GM18526 (cell line): ENCODE measurements around the gene CLDN34.

Source experiments
- POLR2A ChIP-seq: IDR thresholded peaks from 3 replicates; pipeline ENCODE4 v1.6.1; 2011; ENCODE audit not compliant: insufficient read length; ENCODE audit errors: extremely low read depth

The CLDN34 gene, protein sequence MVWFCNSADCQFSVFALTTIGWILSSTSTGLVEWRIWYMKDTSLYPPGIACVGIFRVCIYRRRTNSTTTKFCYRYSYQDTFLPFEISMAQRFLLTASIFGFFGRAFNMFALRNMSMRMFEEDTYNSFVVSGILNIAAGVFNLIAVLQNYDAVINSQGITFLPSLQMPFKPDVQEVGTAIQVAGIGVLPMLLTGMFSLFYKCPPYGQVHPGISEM

DNA sequence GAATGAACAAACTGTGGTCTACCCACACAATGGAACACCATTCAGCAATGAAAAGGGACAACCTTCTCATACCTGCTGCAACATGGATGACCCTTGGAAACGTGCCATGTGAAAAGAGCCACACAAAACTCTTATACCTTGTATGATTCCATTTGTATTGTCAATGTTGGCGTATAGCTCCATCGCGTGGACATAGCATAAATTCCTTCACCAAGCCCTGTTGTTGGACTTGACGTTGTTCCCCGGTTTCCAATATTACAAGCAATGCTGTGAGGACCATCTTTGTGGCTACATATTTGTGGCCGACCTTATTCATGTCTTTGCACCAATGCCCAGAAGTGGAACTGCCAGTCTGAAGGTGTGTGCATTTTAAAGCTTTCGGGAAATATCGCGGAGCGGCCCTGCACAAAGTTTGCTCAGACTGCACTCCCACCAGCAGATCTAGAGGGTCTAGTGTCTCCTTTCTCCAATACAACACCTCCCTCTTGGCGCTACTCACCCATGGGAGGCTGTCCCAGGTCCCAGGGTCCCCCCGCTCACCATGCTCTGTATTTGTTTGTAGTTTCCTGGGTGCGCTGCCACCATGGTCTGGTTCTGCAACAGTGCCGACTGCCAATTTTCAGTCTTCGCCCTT lies at the start of gene CLDN34:
Gene CLDN34, plus strand, starts transcription at position 584 of the 634 bp plus-strand sequence. Its CDS starts 0 bp downstream, at position 584.
- TF ChIP-seq POLR2A, result no peak

DNA sequence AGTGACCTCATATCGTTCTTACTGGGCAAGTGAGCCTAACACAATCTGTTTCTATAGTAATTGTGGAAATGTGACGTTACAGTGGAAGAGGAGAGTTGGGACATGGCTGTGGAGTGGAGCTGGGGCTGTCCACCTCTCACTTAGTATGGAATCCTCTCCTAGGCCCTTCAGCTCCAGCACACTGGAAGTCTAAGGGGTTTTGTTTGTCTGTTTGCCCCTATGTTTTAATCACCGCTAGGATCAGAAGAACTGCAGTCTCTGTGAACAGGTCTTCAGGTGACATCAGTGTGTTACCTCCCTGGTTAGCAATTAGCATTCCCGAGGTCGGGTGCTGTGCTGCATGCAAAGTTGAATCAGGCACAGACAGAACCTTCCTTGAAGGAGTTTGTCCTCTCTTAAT lies 49.3 kb upstream of the CLDN34 start:
- no peak for TF ChIP-seq POLR2A

DNA sequence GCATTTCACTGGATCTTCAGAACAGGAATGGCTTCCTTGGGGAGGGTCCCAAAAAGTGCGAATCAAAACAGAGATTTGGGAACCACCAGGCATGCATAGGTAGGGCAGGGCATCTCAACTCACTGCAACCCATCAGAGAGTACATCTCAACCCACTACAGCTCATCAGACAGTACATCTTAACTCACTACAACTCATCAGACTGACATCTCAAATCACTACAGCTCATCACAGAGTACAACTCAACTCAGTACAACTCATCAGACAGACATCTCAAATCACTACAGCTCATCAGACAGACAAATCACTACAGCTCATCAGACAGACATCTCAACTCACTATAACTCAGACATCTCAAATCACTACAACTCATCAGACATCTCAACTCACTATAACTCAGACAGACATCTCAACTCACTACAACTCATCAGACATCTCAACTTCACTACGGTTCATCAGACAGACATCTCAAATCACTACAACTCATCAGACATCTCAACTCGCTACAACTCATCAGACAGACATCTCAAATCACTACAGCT lies 47.5 kb upstream of the CLDN34 start:
- TF ChIP-seq POLR2A, result no peak

DNA sequence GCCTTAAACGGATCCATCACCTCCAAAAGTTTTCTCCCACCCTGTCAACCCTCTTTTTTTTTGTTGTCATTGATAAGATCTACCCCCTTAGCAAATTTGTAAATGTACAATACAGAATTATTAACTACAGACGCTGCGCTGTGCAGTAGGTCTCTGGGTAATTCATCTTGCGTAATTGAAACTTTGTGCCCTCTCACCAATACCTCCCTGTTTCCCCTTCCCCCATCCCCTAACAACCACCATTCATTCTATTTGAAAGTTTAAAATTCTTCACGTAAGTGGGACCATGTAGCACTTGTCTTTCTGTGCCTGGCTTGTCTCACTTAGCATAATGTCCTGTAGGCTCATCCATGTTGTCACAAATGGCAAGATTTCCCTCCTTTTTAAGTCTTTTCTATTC lies 45.8 kb upstream of the CLDN34 start:
- no peak for TF ChIP-seq POLR2A

DNA sequence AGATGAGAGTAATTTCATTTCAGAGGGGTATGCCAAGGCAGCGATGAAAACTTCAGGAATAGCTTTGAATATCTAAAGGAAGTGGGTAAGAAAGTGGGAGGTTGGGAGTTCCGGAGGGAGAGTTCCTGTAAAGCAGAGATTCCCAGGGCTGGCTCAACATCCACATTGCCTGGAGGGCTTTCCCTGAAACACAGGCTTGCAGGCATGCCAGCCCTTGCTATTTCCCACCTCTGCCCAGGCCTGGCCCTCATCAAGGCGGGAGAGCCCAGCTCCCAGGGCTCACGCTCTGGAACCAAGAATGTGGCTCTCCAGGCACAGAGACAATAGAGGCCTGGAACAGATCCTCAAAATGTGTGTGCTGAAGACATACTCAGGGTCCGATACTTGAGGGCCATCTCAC lies 43.8 kb upstream of the CLDN34 start:
- TF ChIP-seq POLR2A, result no peak

DNA sequence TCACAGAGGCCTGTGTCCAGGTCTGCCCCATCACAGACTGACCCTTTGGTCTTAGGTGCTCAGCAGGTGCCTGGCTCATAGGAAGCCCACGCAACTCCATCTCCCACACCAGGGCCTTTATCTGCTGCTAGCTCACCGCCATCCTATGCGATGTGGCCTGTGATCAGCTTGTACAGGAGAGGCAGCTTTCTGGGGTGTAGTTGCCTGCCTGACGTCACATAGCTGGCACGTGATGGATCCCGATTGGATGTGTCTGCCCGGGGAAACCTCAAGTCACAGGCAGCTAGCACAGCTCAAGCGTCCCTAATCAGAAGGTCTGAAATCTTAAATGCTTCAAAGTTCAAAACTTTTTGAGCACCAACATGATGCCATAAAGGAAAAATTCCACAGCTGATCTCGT lies 41.2 kb upstream of the CLDN34 start:
- TF ChIP-seq POLR2A, result no peak

DNA sequence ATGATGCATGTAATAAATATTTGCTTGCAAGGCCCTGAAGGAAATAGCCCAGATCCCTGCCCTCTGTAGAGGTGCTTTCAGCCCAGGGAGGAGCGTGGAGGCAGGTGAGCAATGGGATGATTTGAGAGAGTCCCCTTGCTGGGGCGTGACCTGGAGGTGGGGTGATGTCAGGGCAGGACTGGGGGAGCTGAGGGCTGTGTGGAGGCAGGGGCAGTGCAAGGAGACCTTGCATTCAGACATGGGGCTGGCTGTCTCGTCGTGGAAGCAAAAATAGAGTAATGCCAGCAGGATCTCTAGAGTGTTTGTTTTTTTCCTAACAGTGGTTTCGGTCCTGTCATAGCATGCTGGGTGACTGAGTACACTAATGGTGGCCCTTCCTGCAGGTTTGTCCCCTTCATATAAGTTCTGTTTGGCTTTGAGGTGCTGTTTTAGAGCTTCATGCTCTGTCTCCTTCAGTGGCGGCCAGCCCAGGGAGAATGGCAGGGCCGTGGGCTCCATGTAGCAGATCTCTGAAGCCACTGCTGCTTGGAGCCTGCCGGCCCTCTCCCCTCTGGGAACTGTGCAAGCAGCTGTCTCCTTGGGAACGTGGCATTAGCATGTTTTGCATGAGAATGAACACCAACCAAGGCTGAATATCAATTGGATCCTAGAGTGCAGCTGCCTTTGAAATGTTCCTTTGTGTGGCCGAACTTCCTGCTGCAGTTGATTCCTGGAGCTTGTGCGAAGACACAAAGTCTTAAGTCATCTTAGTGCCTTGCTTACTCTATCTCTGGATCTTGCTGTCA lies 39.3 kb upstream of the CLDN34 start:
- no peak for TF ChIP-seq POLR2A

DNA sequence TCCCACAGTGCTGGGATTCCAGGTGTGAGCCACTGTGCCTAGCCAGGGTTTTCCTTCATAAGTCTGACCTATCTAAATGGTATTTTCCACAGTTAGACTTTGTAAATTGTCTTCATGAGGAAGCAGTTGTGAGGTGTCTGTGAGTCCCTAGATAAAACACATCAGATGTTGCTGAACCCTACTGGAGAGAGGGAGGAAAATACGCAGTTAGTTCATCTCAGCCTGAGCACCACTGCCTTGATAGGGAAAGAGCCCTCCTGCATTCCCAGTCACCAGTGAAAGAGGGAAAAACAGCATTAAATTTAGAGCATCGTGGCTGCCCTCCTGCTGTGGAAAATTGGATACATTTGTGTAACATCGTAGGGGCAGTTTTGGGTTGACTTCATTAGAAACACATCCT lies 31.7 kb upstream of the CLDN34 start:
- TF ChIP-seq POLR2A, result no peak

DNA sequence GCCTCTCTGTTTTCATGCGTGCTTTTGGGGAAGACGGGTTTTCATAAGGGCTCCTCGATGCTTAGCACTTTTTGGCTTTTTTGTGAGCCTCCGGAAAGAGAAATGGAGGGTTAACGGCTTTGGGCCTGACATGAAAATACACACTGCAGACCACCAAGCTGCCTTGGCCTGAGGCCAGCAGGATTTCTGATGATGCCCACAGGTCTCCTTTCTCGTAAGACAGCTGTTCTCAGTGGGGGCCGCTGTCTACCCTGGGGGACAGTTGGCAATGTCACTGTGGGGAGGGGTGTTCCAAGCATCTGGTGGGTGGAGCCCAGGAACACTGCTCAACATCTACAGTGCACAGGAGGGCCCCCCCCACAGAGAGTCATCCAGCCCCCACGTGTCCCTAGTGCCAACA lies 29.4 kb upstream of the CLDN34 start:
- no peak for TF ChIP-seq POLR2A

DNA sequence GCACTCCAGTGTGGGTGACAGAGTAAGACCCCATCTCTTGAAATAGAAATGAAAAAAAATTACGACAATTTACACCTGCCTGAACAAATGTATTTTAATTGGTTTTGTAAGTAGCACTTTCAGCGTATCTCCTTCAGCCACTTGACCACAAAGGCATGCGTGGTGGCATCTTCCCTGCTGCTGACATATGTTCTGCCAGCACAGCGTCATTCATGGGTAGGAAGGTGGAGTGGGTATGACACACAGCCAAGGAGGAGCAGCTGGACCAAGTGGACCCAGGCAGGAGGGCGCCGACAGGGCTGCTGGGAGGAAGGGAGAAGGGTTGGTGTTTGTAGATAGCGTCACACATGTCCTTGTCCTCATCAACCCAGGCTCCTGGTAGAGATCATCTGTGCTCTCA lies 28.6 kb upstream of the CLDN34 start:
- TF ChIP-seq POLR2A, result no peak

DNA sequence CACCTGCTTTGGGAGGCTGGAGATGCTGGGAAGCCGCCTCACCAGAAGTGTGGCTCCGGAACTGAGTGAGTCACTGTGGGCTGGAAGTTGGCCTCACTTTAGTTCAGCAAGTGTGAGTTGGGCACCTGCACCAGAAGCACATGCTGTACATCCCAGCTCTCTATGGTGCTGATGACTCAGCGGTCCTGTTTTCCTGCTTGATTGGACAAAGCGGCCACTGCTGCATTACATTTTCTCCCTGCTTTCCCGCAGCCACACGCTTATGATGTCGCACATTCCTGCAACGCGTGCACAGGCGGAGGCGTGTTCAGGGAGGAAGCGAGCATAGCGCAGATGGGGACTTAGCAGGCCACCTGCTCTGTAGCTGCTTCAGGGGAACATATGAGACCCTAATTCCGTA lies 26.7 kb upstream of the CLDN34 start:
- no peak for TF ChIP-seq POLR2A

DNA sequence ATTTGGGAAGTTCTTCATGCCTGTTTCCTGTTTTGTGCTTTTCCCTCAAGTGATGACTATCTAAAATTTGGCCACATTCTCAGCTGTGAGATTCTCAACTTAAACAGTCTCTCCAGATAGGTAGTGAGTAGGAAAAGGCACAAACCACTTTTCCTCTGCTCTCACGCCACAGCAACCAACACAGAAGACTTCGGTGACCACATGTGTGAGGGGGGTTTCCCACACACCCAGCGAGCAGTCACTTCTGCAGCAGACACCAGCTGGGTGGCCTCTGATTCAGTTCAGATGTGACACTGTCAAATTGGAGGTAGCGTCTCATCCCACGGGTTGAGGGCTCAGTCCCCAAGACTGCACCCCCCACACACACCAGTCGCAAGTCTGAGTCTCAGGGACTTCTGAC lies 25.1 kb upstream of the CLDN34 start:
- no peak for TF ChIP-seq POLR2A

DNA sequence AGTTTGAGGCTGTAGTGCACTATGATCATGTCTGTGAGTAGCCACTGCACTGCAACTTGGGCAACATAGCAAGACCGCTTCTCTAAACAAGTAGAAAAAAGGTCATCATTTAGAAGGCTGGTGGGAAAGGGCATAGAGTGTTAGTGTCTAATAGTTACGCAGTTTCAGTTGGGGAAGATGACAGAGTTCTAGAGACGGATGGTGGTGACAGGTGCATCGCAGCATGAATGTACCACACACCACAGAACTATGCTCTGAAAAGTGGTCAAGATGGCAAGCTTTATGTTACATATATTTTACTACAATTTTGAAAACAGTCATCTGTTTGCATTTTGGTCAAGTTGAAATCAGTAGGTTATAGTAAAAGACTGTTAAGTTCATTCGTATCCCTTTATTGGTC lies 23.7 kb upstream of the CLDN34 start:
- no peak for TF ChIP-seq POLR2A

DNA sequence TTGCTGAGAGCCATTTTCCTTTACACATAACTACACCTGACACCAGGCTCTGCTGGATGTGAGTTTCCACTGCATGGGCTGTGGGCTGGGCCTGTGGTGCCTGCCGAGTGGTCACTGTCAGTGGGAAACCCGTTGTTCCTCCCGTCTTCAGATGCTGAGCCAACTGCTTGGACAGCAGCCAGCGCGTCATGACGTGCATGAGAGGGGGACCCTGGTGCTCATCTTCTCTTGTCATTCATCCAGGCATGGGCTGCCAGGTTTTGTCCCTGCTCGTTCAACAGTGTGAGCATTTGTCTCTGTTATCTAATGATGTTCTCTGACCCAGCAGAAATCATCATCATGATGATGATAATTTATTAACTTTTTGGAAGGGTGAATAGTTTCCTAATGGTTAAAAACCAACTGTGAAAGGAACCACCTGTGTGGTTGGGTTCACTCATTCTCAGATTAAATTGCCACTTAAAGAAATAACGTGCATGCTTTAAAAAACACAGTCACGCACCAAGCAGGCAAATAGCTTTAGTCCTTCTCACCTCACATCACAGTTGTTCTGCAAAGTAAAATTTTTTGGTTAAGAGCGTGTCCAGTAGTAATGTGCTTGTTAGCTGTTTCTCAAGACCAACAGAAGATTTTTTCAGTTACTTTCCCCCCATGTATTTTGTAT lies 19.9 kb upstream of the CLDN34 start:
- no peak for TF ChIP-seq POLR2A

DNA sequence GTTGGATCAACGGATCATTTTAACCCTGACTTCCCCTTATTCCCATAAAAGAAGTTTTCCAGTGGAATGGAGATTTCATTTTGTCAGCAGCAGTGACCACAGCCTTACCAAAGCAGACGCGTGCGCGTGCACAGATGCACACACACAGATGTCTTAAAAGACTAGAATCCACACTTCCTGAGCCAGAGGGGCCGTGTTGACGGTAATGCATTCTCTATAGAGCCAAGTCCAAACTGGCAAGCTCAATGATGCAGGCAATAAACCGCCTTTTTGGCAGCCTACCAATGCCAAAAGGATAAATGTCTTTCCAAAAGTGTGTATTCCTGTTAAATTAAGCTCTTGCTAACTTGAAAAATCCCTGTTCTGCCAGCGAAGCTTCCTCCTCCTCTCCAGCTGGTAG lies 18.8 kb upstream of the CLDN34 start:
- TF ChIP-seq POLR2A, result no peak

DNA sequence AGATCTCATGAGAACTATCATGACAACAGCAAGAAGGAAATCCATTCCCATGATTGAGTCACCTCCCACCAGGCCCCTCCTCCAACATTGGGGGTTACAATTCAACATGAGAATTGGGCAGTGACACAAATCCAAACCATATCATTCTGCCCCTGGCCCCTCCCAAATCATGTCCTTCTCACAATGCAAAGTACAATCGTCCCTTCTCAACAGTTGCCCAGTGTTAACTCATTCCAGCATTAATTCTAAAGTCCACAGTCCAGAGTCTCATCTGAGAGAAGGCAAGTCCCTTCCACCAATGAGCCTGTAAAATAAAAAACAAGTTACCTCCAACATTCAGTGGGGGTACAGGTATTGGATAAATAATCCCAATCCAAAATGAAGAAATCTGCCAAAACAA lies 14.9 kb upstream of the CLDN34 start:
- TF ChIP-seq POLR2A, result no peak

DNA sequence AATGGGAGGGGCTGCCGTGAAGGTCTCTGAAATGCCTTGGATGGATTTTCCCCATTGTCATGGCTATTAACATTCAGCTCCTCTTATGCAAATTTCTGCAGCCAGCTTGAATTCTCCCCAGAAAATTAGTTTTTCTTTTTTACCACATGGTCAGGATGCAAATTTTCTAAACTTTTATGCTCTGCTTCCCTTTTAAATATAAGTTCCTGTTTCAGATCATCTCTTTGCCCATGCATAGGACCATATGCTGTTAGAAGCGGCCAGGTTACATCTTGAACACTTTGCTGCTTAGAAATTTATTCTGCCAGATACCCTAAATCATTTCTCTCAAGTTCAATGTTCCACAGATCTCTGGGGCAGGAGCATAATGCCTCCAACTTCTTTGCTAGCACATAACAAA lies 13.8 kb upstream of the CLDN34 start:
- TF ChIP-seq POLR2A, result no peak
